Fibroblast of pulmonary artery (primary cell): ENCODE data around the gene GOLIM4.

Experiments
- DNase-seq: peaks from one replicate; pipeline ENCODE4 v3.0.0-alpha.2; 2010; ENCODE audit warnings: low read depth
- H3K4me3 ChIP-seq: replicated peaks from 2 replicates; pipeline ENCODE4 v1.5.1; 2011; ENCODE audit warnings: low read depth, mild to moderate bottlenecking, control low read depth, low read length, moderate library complexity
- CTCF ChIP-seq: IDR thresholded peaks from 2 replicates; pipeline ENCODE4 v1.5.1; 2011; ENCODE audit warnings: mild to moderate bottlenecking, control low read depth, low read length, inconsistent platforms; ENCODE audit errors: missing control alignments

GOLIM4 gene

GRCh38 chr3:168083906-168084305, 11.8 kb downstream of the GOLIM4 start:
- H3K4me3 ChIP-seq: no peak overlapping the region
- no peak for TF ChIP-seq CTCF
- DNase-seq: no peak

- no peak overlapping the region for H3K4me3 ChIP-seq
- DNase-seq: no peak
- TF ChIP-seq CTCF: no peak
These were observed 13.9 kb downstream of the GOLIM4 start for GRCh38 chr3:168081856-168082255.

- H3K4me3 ChIP-seq: no peak overlapping the region
- no peak for TF ChIP-seq CTCF
- no peak for DNase-seq
These were observed 14.5 kb downstream of the GOLIM4 start for GRCh38 chr3:168081171-168081771.

GRCh38 chr3:168080499-168081170, 15.1 kb downstream of the GOLIM4 start:
- H3K4me3 ChIP-seq: no peak overlapping the region
- no peak for DNase-seq
- no peak for TF ChIP-seq CTCF

GRCh38 chr3:168080022-168080421, 15.7 kb downstream of the GOLIM4 start:
- no peak for DNase-seq
- H3K4me3 ChIP-seq: no peak overlapping the region
- TF ChIP-seq CTCF: no peak

- no peak overlapping the region for H3K4me3 ChIP-seq
These were observed 18.6 kb downstream of the GOLIM4 start for GRCh38 chr3:168077091-168077490.

More at GRCh38 chr3:168077091-168077490, 18.6 kb downstream of the GOLIM4 start:
- no peak for TF ChIP-seq CTCF
- DNase-seq: no peak
